GM18873 (cell line): ENCODE results near the gene NFKBIB.

Experiments used
- ATAC-seq: cut with Tn5 transposase; IDR thresholded peaks from one replicate; pipeline ENCODE4 v1.9.1; 2021; ENCODE audit warnings: mild to moderate bottlenecking, moderate library complexity, moderate number of reproducible peaks; ENCODE audit not compliant: unreplicated experiment, low FRiP score

The NFKBIB gene

DNA sequence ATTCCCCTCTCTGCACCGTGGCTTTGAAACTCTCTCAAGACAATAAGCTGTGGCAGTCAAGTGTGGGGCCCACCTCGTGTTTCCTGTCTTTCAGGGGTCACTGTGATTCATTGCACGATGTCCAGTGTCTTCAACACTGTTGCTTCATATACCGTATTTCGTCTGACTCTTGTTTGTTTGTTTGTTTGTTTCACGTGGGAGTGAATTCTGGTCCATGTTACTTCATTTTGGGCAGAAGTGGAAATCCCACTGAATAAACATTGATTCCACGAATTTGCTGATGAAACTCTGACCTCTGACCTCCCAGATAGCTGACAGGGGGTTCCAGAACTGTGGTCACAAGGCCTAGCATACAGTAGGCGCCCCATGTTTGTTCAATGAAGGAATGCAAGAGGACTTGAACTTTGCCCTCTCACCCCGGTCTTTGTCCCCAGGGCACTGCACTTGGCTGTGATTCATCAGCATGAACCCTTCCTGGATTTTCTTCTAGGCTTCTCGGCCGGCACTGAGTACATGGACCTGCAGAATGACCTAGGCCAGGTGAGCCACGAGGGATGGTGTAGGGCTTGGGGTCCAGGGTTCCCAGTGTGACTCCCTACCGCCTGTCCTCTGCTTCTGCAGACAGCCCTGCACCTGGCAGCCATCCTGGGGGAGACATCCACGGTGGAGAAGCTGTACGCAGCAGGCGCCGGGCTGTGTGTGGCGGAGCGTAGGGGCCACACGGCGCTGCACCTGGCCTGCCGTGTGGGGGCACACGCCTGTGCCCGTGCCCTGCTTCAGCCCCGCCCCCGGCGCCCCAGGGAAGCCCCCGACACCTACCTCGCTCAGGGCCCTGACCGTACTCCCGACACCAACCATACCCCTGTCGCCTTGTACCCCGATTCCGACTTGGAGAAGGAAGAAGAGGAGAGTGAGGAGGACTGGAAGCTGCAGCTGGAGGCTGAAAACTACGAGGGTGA is 5.1 kb downstream of the NFKBIB start:
- no peak for ATAC-seq

DNA sequence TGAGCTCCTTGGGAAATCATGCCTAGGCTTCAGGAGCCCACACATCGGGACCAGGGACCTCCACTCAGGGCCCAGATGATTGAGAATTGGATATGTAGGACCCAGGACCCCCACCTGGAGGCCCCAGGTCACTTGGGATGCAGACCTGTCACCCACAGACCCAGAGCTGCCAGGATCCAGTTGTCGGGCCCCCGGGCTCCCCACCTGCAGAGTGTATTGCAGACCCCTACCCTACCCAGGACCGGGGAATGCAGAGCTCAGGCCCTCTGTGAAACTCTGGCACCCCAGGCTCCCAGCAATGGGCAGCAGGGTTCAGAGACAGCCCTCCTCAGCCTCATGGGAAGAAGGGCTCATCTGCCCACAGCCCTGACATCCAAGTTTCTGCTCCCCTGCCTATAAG is 5.9 kb downstream of the NFKBIB start:
- ATAC-seq, result no peak

- no peak for ATAC-seq
These were observed 7.5 kb downstream of the NFKBIB start for GRCh38 chr19:38907227-38907626.

- ATAC-seq, result no peak
These were observed 7.9 kb downstream of the NFKBIB start for GRCh38 chr19:38907670-38908069.

DNA sequence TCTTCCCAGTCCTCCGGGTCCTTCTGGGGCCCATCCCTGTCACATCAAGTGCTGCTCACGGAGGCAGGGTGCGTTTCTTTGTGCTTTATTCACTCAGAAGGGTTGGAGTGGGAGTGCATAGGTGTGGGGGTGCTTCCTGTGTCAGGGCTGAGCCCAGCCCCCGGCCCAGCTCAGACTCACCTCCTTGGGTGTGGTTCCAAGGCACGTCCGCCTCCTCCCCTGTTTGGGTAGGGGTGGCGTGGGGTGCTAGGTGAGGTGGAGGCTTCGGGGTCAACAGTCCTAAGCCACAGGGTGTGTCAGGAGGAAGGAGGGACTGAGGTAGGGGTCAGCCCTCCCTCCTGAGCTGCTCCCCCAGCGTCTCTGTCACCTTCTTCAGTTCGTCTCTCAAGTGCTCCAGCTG is 9.1 kb downstream of the NFKBIB start:
- ATAC-seq, result no peak

- ATAC-seq, result no peak
These were observed 10.7 kb downstream of the NFKBIB start for GRCh38 chr19:38910488-38910887.

GRCh38 chr19:38911388-38912001 is 11.7 kb downstream of the NFKBIB start:
- ATAC-seq, result no peak

- ATAC-seq, result no peak
These were observed 13.1 kb downstream of the NFKBIB start for GRCh38 chr19:38912600-38913514.

DNA sequence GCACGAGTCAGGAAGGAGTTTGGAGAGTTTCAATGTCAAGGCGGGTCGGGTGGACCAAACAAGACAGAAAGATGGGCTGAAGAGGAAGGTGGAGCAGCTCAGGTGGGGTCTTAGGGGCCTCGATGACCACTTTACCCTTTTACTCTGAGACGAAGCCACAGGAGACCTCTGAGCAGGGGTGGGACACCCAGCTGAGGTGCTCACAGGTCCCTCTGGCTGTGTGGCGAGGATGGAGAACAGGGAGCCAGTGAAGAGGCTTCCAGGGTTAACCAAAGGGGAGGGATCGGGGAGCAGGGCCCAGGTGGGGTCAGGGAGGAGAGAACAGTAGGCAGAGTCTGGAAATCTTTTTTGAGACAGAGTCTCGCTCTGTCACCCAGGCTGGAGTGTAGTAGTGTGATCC is 14.2 kb downstream of the NFKBIB start:
- ATAC-seq, result no peak

DNA sequence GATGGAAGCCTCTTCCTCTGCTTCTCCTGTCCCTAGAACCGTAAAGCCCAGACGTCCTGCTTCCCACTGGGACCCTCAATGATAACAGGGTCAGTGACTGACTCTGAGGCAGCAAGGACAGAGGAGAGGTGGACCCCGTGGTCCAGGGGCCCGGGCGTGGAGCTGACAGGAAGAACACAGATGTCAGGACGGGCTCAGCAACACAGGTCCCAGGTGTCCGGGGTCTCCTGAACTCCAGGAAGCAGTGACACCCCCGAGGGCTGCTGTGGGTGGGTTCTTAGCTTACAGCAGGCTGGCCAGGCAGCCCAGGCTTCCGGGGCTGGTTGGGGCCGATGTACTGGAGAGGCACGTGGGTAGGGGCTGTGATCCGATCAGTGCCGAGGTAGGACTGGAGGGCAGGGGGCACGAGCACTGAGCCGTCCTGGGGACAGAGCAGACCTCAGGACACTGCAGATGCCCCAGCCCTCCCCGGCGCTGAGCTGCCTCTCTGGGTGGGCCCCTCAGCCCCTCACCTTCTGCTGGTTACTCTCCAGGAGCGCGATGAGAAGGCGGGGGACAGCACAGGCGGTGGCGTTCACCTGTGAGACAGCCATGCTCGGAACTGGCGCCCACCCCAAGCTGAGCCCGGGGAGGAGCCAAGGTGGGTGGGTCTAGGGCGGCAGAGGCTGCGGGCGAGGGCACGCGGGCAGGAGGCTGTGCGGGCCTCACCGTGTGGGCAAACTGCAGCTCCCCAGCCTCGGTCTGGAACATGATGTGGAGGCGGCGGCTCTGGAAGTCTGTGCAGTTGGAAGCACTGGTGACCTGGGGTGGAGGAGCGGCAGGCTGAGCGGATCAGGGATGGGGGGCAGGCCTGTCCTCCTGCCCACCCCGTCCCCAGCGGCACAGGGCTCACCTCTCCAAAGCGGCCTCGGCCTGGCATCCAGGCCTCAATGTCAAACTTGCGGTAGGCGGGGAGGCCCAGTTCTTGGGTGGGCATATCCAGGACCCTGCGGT is 15.9 kb downstream of the NFKBIB start:
- no peak for ATAC-seq

DNA sequence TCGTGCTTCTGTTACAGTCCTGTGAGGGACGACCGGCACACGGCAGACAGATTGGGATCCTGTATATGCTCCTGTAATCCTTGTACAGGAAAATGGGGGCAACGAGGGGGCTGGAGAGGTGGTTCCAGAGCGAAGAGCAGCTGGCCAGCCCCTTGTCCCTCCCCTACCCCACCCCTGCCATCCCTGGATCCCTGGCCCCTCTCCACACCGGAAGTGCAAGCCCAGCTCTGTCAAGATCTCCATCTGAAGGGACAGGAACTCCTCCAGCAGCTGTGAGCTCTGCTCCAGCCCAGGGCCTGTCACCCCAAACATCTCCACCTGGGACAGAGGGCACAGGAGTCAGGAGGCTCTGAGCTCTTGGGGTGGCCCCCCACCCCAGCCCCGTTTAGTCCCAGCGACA is 17.7 kb downstream of the NFKBIB start:
- ATAC-seq, result no peak

DNA sequence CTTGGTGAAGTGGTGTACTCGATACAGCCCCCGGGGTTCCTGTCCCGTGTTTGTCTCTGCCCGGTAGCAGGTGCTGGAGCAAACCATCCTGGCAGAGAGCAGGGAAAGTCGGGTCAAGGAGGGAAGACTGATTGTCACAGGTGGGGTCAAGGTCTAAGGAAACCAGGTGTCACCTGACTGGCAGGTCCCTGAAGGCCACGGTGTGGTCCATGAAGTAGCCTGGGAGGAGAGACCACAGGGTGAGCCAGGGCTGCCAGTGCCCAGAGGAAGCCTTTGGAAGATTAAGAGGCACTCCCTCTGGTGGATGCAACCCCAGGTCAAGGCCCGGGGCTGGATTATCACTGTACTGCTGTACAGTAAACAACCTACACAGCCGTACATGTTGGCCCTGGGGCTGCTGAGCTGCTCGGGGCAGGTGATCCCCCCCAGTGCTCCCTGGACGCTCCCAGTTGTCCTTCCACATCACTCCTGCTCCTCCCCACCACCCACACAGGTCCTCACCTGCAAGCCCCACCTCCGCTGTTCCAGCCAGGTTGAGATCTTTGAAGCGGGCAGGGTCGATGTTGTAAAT is 18.2 kb downstream of the NFKBIB start:
- no peak for ATAC-seq

GRCh38 chr19:38918526-38918925 is 18.8 kb downstream of the NFKBIB start:
- no peak for ATAC-seq

GRCh38 chr19:38919837-38920601 is 20.2 kb downstream of the NFKBIB start:
- no peak for ATAC-seq

GRCh38 chr19:38920602-38921419 is 21.0 kb downstream of the NFKBIB start:
- no peak for ATAC-seq

- ATAC-seq, result no peak
These were observed 21.9 kb downstream of the NFKBIB start for GRCh38 chr19:38921420-38922274.

- no peak for ATAC-seq
These were observed 22.7 kb downstream of the NFKBIB start for GRCh38 chr19:38922482-38922881.
